Measurements from ENCODE around the gene KRTAP5-10. TPM values are rescaled to one million over a fixed set of nuclear protein-coding genes. Genes with fewer than 3 reads are reported as not detected.

The KRTAP5-10 gene
- total and polyA plus RNA-seq, 2 of the 8 experiments (the other 6 are each of a cell fraction or from before 2014, with no cell fraction given): 0.12 TPM; not detected in 1

DNA sequence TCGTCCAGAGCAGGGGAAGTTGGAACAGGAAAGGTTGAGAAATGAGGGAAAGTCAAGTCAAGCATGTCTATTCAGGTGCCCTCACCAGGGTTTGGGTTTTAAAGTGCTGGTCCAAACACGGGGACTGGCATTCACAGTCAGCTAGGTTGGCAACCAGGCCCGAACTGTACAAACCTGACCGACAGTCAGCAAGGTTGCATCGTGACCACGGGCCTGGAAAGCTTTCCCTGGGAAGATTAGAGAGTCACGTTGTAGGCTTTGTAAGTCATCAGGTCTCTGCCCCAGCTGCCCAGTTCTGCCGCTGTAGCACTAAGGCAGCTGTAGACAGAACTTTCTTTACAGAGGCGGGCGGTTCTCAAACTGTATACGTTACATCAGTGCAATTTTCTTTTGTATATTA is 7.4 kb downstream of the KRTAP5-10 start:
- FAIRE-seq (no peak), DNase-seq (ENCODE audit: low read depth in 1 of 2, low spot score in 2 of 2) (no peak)
- no peak overlapping the region for H3K23ac ChIP-seq (ENCODE audit: insufficient read length)
- H3K27ac ChIP-seq (ENCODE audit: low read depth, low read length): no peak overlapping the region
- no peak overlapping the region for H2AFZ ChIP-seq (ENCODE audit: low read length)
- TF ChIP-seq SIX5 (IDR thresholded peaks at IDR 0.05; ENCODE audit: low read depth, low read length) (no peak), HDAC6 (IDR thresholded peaks at IDR 0.05; ENCODE audit: low read depth, low read length) (no peak), EZH2 (IDR thresholded peaks at IDR 0.05; ENCODE audit: low read depth, low read length, severe bottlenecking) (no peak)
- TF ChIP-seq, protein P1, sequence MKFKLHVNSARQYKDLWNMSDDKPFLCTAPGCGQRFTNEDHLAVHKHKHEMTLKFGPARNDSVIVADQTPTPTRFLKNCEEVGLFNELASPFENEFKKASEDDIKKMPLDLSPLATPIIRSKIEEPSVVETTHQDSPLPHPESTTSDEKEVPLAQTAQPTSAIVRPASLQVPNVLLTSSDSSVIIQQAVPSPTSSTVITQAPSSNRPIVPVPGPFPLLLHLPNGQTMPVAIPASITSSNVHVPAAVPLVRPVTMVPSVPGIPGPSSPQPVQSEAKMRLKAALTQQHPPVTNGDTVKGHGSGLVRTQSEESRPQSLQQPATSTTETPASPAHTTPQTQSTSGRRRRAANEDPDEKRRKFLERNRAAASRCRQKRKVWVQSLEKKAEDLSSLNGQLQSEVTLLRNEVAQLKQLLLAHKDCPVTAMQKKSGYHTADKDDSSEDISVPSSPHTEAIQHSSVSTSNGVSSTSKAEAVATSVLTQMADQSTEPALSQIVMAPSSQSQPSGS (IDR thresholded peaks at IDR 0.05; ENCODE audit: low read length): no peak
- H3K23me2 ChIP-seq (ENCODE audit: low read depth, low read length): peaks cover 8% of the 10 kb centered on the region; the same call in 1 of the 2 replicates
- H4K20me1 ChIP-seq (replicated peaks in 1 of 2; ENCODE audit: control insufficient read depth in 1 of 2, insufficient read depth in 2 of 2, low read length in 2 of 2): peaks cover 0 to 9% of the 10 kb centered on the region in 2 experiments
- no peaks in the 10 kb centered on the region for H3K9me3 ChIP-seq (ENCODE audit: insufficient read depth in 2 of 2, low read depth in 1 of 2, low read length in 1 of 2)
- H3K56ac ChIP-seq (replicated peaks; ENCODE audit: insufficient read length, low read depth, low read length): no peak overlapping the region
- no peak overlapping the region for H4K8ac ChIP-seq (ENCODE audit: extremely low read depth, insufficient read depth, low read length)
- no peak overlapping the region for H2BK20ac ChIP-seq (ENCODE audit: low read length)
- H2BK120ac ChIP-seq (replicated peaks; ENCODE audit: low read depth, low read length): no peak overlapping the region
- H2AK5ac ChIP-seq (ENCODE audit: low read depth, low read length): peak overlapping the region; percentile 65; the same call in 1 of the 2 replicates
- no peaks in the 10 kb centered on the region for H3K79me1 ChIP-seq (ENCODE audit: low read depth, low read length)
- H3K14ac ChIP-seq (ENCODE audit: insufficient read length): no peak overlapping the region
- peaks cover 0 to 4% (median 1%) of the 10 kb centered on the region in 4 experiments; a peak in 3 of 7 replicates for H3K4me1 ChIP-seq (replicated peaks in 1 of 4; ENCODE audit: control insufficient read depth in 3 of 4, insufficient read depth in 4 of 4, low read length in 3 of 4)
- peak overlapping the region; percentile 73 for H4K91ac ChIP-seq (replicated peaks; ENCODE audit: insufficient read length, low read length)
- 88% methylated on average over 10 of the region's 11 CpGs; no CpG with 5 or more reads in 1 of the 2 experiments for WGBS, 2 experiments (ENCODE audit: extremely low coverage in 1 of 2, insufficient coverage in 1 of 2, insufficient read length in 1 of 2, insufficient replicate concordance in 2 of 2, low coverage in 1 of 2, low lambda C conversion rate in 2 of 2, missing lambda C conversion rate in 1 of 2)
- H3K18ac ChIP-seq (ENCODE audit: extremely low read depth, low read length): no peak overlapping the region
- no peak overlapping the region for H4K5ac ChIP-seq (ENCODE audit: insufficient read length, low read depth, low read length)
- no peaks in the 10 kb centered on the region; a peak in 1 of 4 replicates for H3K79me2 ChIP-seq (ENCODE audit: control insufficient read depth in 1 of 2, insufficient read depth in 2 of 2, low read length in 2 of 2)
- no peaks in the 10 kb centered on the region for H3K36me3 ChIP-seq (ENCODE audit: control insufficient read depth in 2 of 4, insufficient read depth in 4 of 4, low read length in 3 of 4)
- no peak overlapping the region for H3K4me3 ChIP-seq (ENCODE audit: extremely low read depth in 1 of 4, insufficient read depth in 2 of 4, low read depth in 3 of 4, low read length in 4 of 4)
- no peak overlapping the region for H3K4me2 ChIP-seq (ENCODE audit: insufficient read depth in 1 of 2, low read depth in 2 of 2, low read length in 2 of 2)
- H2BK5ac ChIP-seq (ENCODE audit: low read depth, low read length): no peak overlapping the region; the same call in 1 of the 2 replicates
- no peak overlapping the region for H3K4ac ChIP-seq (replicated peaks; ENCODE audit: insufficient read length, low read depth, low read length)
- H3K27me3 ChIP-seq (replicated peaks in 1 of 4; ENCODE audit: control insufficient read depth in 3 of 4, extremely low read depth in 1 of 4, insufficient read depth in 3 of 4, low read length in 3 of 4): no peaks in the 10 kb centered on the region; a peak in 2 of 7 replicates
- H2BK12ac ChIP-seq (ENCODE audit: low read depth, low read length): no peak overlapping the region
- no peak overlapping the region; the same call in 1 of the 2 replicates for H2BK15ac ChIP-seq (ENCODE audit: low read length)
- CTCF ChIA-PET (ENCODE audit: partially characterized antibody): interaction anchor here (0.6 to 5.4 kb wide), 5 partner anchors 9 to 1171 kb away, joined by 3 to 37 read pairs (median 3); partner anchors contain the start of genes KRTAP5-10 and KRTAP5-11
- H3K9ac ChIP-seq (replicated peaks in 1 of 4; ENCODE audit: extremely low read depth in 1 of 4, low read depth in 3 of 4, low read length in 3 of 4): no peak overlapping the region
- POLR2A ChIA-PET (ENCODE audit: partially characterized antibody): no interaction called here
